ENCODE results near the gene ITIH5. TPM values are rescaled to one million over a fixed set of nuclear protein-coding genes. Genes with fewer than 3 reads are reported as not detected.

ITIH5 gene
- total RNA-seq, 2 donors from 2014 or later: not detected

GRCh38 chr10:7583626-7584025 is 83.1 kb downstream of the ITIH5 start:
- no peak overlapping the region for H3K27ac Mint-ChIP-seq
- H3K4me1 Mint-ChIP-seq (ENCODE audit: low read depth): no peaks in the 10 kb centered on the region
- H3K27me3 Mint-ChIP-seq (ENCODE audit: low read depth): peaks cover 7% of the 10 kb centered on the region
- ATAC-seq (replicated peaks in 1 of 2) (no peak), DNase-seq (no peak)
- no peak overlapping the region for H3K4me3 Mint-ChIP-seq
- H3K9me3 Mint-ChIP-seq: no peaks in the 10 kb centered on the region
- H3K36me3 Mint-ChIP-seq (ENCODE audit: insufficient read depth in 2 of 2): no peaks in the 10 kb centered on the region

- no peaks in the 10 kb centered on the region for H3K4me1 Mint-ChIP-seq (ENCODE audit: low read depth)
- H3K27ac Mint-ChIP-seq: no peak overlapping the region
- no peaks in the 10 kb centered on the region for H3K36me3 Mint-ChIP-seq (ENCODE audit: insufficient read depth in 2 of 2)
- H3K4me3 Mint-ChIP-seq: no peak overlapping the region
- ATAC-seq (replicated peaks in 1 of 2) (no peak), DNase-seq (no peak)
- no peaks in the 10 kb centered on the region for H3K9me3 Mint-ChIP-seq
- no peaks in the 10 kb centered on the region for H3K27me3 Mint-ChIP-seq (ENCODE audit: low read depth)
Measured at GRCh38 chr10:7580520-7580919, 86.2 kb downstream of the ITIH5 start.

- Mint-ChIP-seq H3K36me3 (ENCODE audit: insufficient read depth in 2 of 2) (no peaks in the 10 kb centered on the region), H3K4me3 (no peak overlapping the region), H3K9me3 (no peaks in the 10 kb centered on the region), H3K27me3 (ENCODE audit: low read depth) (no peaks in the 10 kb centered on the region), H3K27ac (no peak overlapping the region), H3K4me1 (ENCODE audit: low read depth) (no peaks in the 10 kb centered on the region)
- ATAC-seq (replicated peaks in 1 of 2) (no peak), DNase-seq (no peak)
Measured at GRCh38 chr10:7579681-7580080, 87.1 kb downstream of the ITIH5 start.

- Mint-ChIP-seq H3K27me3 (ENCODE audit: low read depth) (no peaks in the 10 kb centered on the region), H3K9me3 (no peaks in the 10 kb centered on the region), H3K27ac (no peak overlapping the region), H3K4me1 (ENCODE audit: low read depth) (no peaks in the 10 kb centered on the region), H3K36me3 (ENCODE audit: insufficient read depth in 2 of 2) (no peaks in the 10 kb centered on the region), H3K4me3 (no peak overlapping the region)
- ATAC-seq (replicated peaks in 1 of 2) (no peak), DNase-seq (no peak)
Measured at GRCh38 chr10:7577579-7577978, 89.2 kb downstream of the ITIH5 start.

DNA sequence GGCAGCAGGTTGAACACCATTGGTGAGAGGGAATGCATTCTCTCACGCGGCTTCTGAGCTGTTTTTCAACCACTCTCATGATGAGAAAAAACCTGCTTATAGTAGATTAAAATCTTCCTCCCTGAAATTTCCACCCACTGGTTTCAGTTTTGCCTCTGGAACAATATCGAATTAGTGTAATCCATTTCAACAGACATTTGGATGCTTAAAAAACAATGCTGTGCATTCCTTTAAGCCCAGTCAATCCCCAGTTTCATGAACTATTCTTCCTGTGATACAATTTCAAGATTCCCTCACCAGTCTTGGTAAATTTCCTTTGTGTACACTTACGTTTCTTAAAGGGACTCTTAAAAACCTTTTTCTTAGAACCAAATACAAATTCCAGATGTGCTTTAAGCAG is 89.6 kb downstream of the ITIH5 start:
- Mint-ChIP-seq H3K27ac (no peak overlapping the region), H3K4me1 (ENCODE audit: low read depth) (no peaks in the 10 kb centered on the region), H3K4me3 (no peak overlapping the region), H3K9me3 (no peaks in the 10 kb centered on the region), H3K27me3 (ENCODE audit: low read depth) (no peaks in the 10 kb centered on the region), H3K36me3 (ENCODE audit: insufficient read depth in 2 of 2) (no peaks in the 10 kb centered on the region)
- ATAC-seq (replicated peaks in 1 of 2) (no peak), DNase-seq (no peak)

DNA sequence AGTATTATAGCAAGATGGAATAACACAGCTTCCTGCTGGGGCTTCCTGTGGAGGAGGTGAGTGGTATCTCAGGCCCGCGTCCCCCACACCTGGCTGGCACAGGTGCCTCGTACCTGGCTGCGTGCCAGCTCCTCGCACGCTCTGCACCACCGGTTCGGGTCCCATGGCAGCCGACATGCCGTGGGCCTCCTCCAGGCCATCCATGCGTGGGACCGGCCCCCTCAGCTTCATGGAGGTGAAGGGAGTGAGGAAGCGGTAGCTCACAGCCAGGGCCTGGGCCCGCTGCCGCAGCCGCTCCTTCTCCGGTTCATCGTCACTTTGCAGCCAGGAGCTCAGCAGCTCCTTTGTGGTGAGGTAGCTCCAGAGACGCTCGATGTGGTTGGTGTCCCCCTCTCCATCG is 90.4 kb downstream of the ITIH5 start:
- no peak for DNase-seq
- H3K36me3 Mint-ChIP-seq (ENCODE audit: insufficient read depth in 2 of 2): no peaks in the 10 kb centered on the region
- no peaks in the 10 kb centered on the region for H3K4me1 Mint-ChIP-seq (ENCODE audit: low read depth)
- ATAC-seq (replicated peaks in 1 of 2): no peak
- H3K27me3 Mint-ChIP-seq (ENCODE audit: low read depth): no peaks in the 10 kb centered on the region
- no peak overlapping the region for H3K4me3 Mint-ChIP-seq
- H3K27ac Mint-ChIP-seq: no peak overlapping the region
- H3K9me3 Mint-ChIP-seq: no peaks in the 10 kb centered on the region

DNA sequence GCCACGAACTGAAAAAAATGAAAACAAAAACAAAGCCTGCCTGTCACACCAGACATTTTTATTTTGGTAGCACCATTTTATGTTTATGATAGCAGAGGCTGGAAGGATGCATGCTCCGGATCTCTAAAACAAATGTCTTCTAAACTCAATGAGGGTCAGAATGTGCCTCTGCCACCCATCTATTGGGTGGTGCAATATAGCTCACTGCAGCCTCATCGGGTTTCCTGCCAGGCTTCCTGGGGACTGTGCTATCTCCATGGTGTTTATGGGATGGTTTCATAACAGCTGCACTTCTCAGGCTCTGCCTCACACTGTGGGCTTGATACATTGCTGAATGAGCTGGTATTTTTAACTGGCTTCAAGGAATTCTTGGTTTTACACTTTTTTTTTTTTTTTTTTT is 94.4 kb downstream of the ITIH5 start:
- no peak overlapping the region for H3K27ac Mint-ChIP-seq
- no peaks in the 10 kb centered on the region for H3K9me3 Mint-ChIP-seq

DNA sequence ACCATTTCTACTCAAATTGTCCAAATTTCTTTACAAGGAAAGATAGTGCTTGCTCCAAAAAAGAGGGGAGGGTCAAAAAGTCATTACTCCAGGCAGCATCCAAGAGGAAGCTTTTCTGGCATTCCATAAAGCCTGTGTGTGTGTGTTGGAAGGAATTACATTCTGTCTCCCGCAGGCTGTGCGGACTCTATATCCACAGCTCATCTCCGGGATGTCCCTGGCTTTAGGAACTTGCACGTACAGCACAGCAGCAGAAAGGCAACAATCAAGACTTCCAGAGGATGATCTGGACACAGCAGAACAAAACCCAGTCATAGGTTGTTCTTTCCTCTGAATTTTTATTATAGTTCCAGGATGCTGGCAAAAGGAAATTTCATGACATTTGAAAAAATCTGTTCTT is 94.8 kb downstream of the ITIH5 start:
- Mint-ChIP-seq H3K36me3 (ENCODE audit: insufficient read depth in 2 of 2) (no peaks in the 10 kb centered on the region), H3K27me3 (ENCODE audit: low read depth) (no peaks in the 10 kb centered on the region), H3K4me1 (ENCODE audit: low read depth) (no peaks in the 10 kb centered on the region), H3K27ac (no peak overlapping the region), H3K9me3 (no peaks in the 10 kb centered on the region), H3K4me3 (no peak overlapping the region)
- no peak for DNase-seq
- ATAC-seq (replicated peaks in 1 of 2): no peak

More for the DNA sequence above, 94.4 kb downstream of the ITIH5 start:
- no peaks in the 10 kb centered on the region for H3K4me1 Mint-ChIP-seq (ENCODE audit: low read depth)
- ATAC-seq (replicated peaks in 1 of 2): no peak
- H3K36me3 Mint-ChIP-seq (ENCODE audit: insufficient read depth in 2 of 2): no peaks in the 10 kb centered on the region
- H3K27me3 Mint-ChIP-seq (ENCODE audit: low read depth): no peaks in the 10 kb centered on the region
- no peak for DNase-seq
- H3K4me3 Mint-ChIP-seq: no peak overlapping the region

DNA sequence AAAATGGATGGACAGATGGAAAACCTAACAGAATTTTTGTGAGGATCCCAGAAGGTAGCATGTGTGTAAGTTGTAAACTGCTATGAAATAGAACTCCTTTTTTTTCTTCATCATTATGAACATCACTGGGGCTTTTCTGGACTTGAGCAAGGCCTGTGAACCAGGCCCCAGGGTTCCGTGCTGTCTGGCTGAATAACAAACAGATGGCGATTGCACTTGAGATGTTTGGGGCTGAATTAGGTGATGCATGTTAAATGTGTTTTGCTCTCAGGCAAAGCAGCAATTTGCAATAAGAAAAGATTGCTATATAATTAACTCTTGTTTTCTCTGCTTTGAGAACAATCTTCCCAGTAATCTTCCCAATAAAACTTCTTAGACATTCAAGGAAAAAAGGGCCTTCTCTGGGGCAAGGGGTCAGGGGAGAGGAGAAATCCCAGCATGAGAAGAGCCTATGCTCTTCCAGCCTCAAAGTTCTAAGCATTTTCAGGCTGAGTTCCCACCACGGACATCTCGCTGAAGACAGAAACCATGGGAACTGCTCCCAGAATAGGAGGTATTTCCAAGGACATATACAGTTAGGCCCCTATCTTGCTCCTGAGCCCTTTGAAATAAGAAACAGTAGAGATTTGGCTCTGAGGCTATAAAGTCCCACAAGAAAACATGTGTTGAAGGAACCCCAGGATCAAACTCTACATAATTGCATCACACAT is 98.7 kb downstream of the ITIH5 start:
- no peaks in the 10 kb centered on the region for H3K9me3 Mint-ChIP-seq
- DNase-seq (no peak), ATAC-seq (replicated peaks in 1 of 2) (no peak)
- H3K27me3 Mint-ChIP-seq (ENCODE audit: low read depth): no peaks in the 10 kb centered on the region
- no peaks in the 10 kb centered on the region for H3K4me1 Mint-ChIP-seq (ENCODE audit: low read depth)
- H3K27ac Mint-ChIP-seq: no peak overlapping the region
- no peaks in the 10 kb centered on the region for H3K36me3 Mint-ChIP-seq (ENCODE audit: insufficient read depth in 2 of 2)
- no peak overlapping the region for H3K4me3 Mint-ChIP-seq

DNA sequence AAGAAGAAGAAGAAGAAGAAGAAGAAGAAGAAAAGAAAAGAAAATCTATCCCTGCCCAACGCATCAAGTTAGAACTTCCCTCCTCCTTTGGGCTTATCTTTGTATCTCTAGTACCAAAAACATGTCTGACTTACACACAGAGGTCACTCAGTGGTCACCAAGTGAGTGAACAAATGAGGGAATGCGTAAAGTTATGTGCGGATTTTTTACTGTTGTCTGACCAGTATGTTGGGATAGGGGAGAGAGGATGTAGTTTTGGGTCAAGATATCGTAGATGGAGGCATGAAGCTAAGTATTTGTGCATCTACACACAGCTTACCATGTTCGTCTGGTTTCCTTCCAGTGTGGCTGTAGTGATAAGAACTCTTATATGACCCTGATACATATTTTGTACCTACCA is 99.9 kb downstream of the ITIH5 start:
- no peak for ATAC-seq (replicated peaks in 1 of 2)
- Mint-ChIP-seq H3K27ac (no peak overlapping the region), H3K4me3 (no peak overlapping the region), H3K4me1 (ENCODE audit: low read depth) (no peaks in the 10 kb centered on the region), H3K27me3 (ENCODE audit: low read depth) (no peaks in the 10 kb centered on the region), H3K9me3 (no peaks in the 10 kb centered on the region), H3K36me3 (ENCODE audit: insufficient read depth in 2 of 2) (no peaks in the 10 kb centered on the region)
- no peak for DNase-seq

DNA sequence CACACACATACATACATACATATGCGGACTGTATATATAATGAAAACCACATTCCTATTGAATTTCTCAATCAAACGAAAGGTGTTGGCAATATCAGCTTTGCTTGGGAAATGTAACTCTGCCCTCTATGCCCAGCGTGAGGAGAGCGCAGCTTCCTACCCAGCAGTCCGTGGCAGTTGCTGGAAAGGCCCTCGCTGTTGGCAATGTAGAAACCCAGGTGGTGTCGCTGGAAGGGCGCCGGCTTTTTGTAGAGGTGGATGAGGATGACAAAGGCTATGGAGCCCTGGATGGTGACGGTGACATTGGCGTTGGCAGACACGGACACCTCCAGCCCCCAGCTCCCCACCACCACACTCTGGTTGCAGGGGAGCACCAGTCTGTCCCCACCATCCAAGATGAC is 100.9 kb downstream of the ITIH5 start:
- Mint-ChIP-seq H3K27me3 (ENCODE audit: low read depth) (no peaks in the 10 kb centered on the region), H3K9me3 (no peaks in the 10 kb centered on the region), H3K27ac (no peak overlapping the region), H3K4me1 (ENCODE audit: low read depth) (no peaks in the 10 kb centered on the region), H3K36me3 (ENCODE audit: insufficient read depth in 2 of 2) (no peaks in the 10 kb centered on the region), H3K4me3 (no peak overlapping the region)
- ATAC-seq (replicated peaks in 1 of 2): no peak
- DNase-seq: no peak

DNA sequence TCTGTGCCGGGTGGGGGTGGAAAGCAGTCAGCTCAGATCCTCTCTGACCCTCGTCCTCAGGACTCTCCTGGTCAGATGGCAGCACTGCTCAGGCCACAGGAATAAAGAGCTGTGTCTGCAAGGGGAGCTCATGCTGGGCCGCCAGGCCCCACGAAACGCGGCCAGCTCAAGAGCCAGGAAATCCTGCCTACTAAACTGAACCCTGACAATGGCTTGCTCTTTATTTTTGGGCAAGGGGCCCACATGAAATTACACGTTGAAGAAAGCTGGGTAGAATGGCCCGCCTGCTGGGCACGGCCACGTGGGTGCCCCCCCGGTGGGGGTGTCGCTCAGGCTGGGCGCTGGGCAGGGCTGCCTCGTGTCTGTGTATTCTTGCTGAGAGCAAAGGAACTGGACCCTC is 103.0 kb downstream of the ITIH5 start:
- no peaks in the 10 kb centered on the region for H3K4me1 Mint-ChIP-seq (ENCODE audit: low read depth)

DNA sequence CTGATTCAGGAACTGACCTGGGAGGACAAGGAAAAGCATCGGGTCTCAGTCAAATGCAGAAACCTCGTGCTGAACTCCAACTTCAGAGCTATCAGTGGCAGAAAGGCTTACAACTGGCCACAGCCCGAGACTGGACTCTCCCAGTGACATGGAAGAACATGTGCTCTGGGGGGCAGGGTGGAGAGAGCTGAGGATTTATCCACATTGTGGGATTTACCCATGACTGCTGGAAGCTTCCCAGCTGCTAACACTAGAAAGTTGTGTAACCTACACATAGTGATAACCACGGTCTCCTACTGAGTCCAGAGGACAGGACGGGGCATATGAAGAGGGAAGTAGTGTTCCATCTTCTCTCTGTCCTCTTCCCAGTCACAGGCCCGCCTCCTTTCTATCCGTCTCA is 103.4 kb downstream of the ITIH5 start:
- Mint-ChIP-seq H3K36me3 (ENCODE audit: insufficient read depth in 2 of 2) (no peaks in the 10 kb centered on the region), H3K9me3 (no peaks in the 10 kb centered on the region), H3K27ac (no peak overlapping the region), H3K27me3 (ENCODE audit: low read depth) (no peaks in the 10 kb centered on the region), H3K4me1 (ENCODE audit: low read depth) (no peaks in the 10 kb centered on the region), H3K4me3 (no peak overlapping the region)
- no peak for DNase-seq
- ATAC-seq (replicated peaks in 1 of 2): no peak

More for the DNA sequence above, 103.0 kb downstream of the ITIH5 start:
- Mint-ChIP-seq H3K9me3 (no peaks in the 10 kb centered on the region), H3K4me3 (no peak overlapping the region), H3K27me3 (ENCODE audit: low read depth) (no peaks in the 10 kb centered on the region), H3K36me3 (ENCODE audit: insufficient read depth in 2 of 2) (no peaks in the 10 kb centered on the region), H3K27ac (no peak overlapping the region)
- no peak for DNase-seq
- ATAC-seq (replicated peaks in 1 of 2): no peak

GRCh38 chr10:7561985-7562384 is 104.8 kb downstream of the ITIH5 start:
- ATAC-seq (replicated peaks in 1 of 2) (no peak), DNase-seq (no peak)
- Mint-ChIP-seq H3K27ac (no peak overlapping the region), H3K36me3 (ENCODE audit: insufficient read depth in 2 of 2) (no peaks in the 10 kb centered on the region), H3K27me3 (ENCODE audit: low read depth) (no peaks in the 10 kb centered on the region), H3K4me3 (no peak overlapping the region), H3K9me3 (no peaks in the 10 kb centered on the region), H3K4me1 (ENCODE audit: low read depth) (no peaks in the 10 kb centered on the region)

Measured in activated T-cell treated with anti-CD3 and anti-CD28 coated beads, Interleukin-2, amount 50 U/mL, for 72 hours (primary cell).